ENCODE results near the gene SDK1.

The SDK1 gene

GRCh38 chr7:4150731-4151130 lies 849.7 kb downstream of the SDK1 start:
- no peak for FAIRE-seq

GRCh38 chr7:4151524-4151923 lies 850.5 kb downstream of the SDK1 start:
- no peak for FAIRE-seq

- no peak for FAIRE-seq
Measured at GRCh38 chr7:4151926-4152549, 851.0 kb downstream of the SDK1 start.

GRCh38 chr7:4154882-4155535 lies 854.0 kb downstream of the SDK1 start:
- no peak for FAIRE-seq

- no peak for FAIRE-seq
Measured at GRCh38 chr7:4156190-4156589, 855.1 kb downstream of the SDK1 start.

- no peak for FAIRE-seq
Measured at GRCh38 chr7:4157651-4158050, 856.6 kb downstream of the SDK1 start.

GRCh38 chr7:4158441-4159153 lies 857.5 kb downstream of the SDK1 start:
- FAIRE-seq: no peak

- FAIRE-seq: no peak
Measured at GRCh38 chr7:4159154-4159501, 858.1 kb downstream of the SDK1 start.

GRCh38 chr7:4159761-4160554 lies 858.9 kb downstream of the SDK1 start:
- FAIRE-seq: no peak

- no peak for FAIRE-seq
Measured at GRCh38 chr7:4162884-4163564, 862.0 kb downstream of the SDK1 start.

- FAIRE-seq: no peak
Measured at GRCh38 chr7:4163565-4164203, 862.6 kb downstream of the SDK1 start.

GRCh38 chr7:4164556-4164955 lies 863.5 kb downstream of the SDK1 start:
- no peak for FAIRE-seq

- no peak for FAIRE-seq
Measured at GRCh38 chr7:4166340-4166739, 865.3 kb downstream of the SDK1 start.

- no peak for FAIRE-seq
Measured at GRCh38 chr7:4166807-4167206, 865.8 kb downstream of the SDK1 start.

- FAIRE-seq: no peak
Measured at GRCh38 chr7:4167385-4167910, 866.4 kb downstream of the SDK1 start.

- no peak for FAIRE-seq
Measured at GRCh38 chr7:4168041-4168440, 867.0 kb downstream of the SDK1 start.

GRCh38 chr7:4168541-4168940 lies 867.5 kb downstream of the SDK1 start:
- no peak for FAIRE-seq

- no peak for FAIRE-seq
Measured at GRCh38 chr7:4169455-4169854, 868.4 kb downstream of the SDK1 start.

GRCh38 chr7:4170997-4171786 lies 870.1 kb downstream of the SDK1 start:
- no peak for FAIRE-seq

- no peak for FAIRE-seq
Measured at GRCh38 chr7:4172883-4173282, 871.8 kb downstream of the SDK1 start.

- FAIRE-seq: no peak
Measured at GRCh38 chr7:4173615-4174014, 872.6 kb downstream of the SDK1 start.
